GM18511 (cell line): ENCODE data around the gene ZNF468.
A peak's percentile ranks its signal among the peaks of the same experiment; 100 is the strongest.
"Not testable (repeated sequence)": the region's sequence is repeated elsewhere in the genome, so short reads cannot be mapped to it uniquely, and the experiment has no call there.

Source experiments
- ATAC-seq: cut with Tn5 transposase; IDR thresholded peaks from one replicate; pipeline ENCODE4 v1.9.1; 2021; ENCODE audit warnings: mild to moderate bottlenecking, moderate library complexity; ENCODE audit not compliant: unreplicated experiment

Gene ZNF468

GRCh38 chr19:52829866-52830265, 27.6 kb downstream of the ZNF468 start:
- ATAC-seq = not testable (repeated sequence)

GRCh38 chr19:52825765-52826164, 31.7 kb downstream of the ZNF468 start:
- ATAC-seq = no peak

GRCh38 chr19:52823676-52824075, 33.7 kb downstream of the ZNF468 start:
- ATAC-seq = no peak

- peak; percentile 98 for ATAC-seq
Observed at GRCh38 chr19:52821204-52821960, 36.0 kb downstream of the ZNF468 start, which contains the start of gene ZNF28. Gene ZNF28, minus strand, starts transcription at chr19:52821633. Its CDS starts 3,675 bp downstream, at chr19:52817958.

GRCh38 chr19:52820472-52821203, 36.8 kb downstream of the ZNF468 start:
- peak; percentile 58 for ATAC-seq

GRCh38 chr19:52809801-52810200, 47.6 kb downstream of the ZNF468 start:
- no peak for ATAC-seq

- not testable (repeated sequence) for ATAC-seq
Observed at GRCh38 chr19:52799950-52800640, 57.3 kb downstream of the ZNF468 start.

GRCh38 chr19:52789440-52789839, 68.0 kb downstream of the ZNF468 start:
- ATAC-seq = no peak
